HepG2 (cell line): ENCODE data around the gene ELFN1. TPM values are rescaled to one million over a fixed set of nuclear protein-coding genes. Genes with fewer than 3 reads are reported as not detected.
A peak's percentile ranks its signal among the peaks of the same experiment; 100 is the strongest.

Source experiments
- CEBPZ ChIP-seq: IDR thresholded peaks from 2 replicates; pipeline ENCODE4 v1.6.1; 2012; ENCODE audit warnings: low read length, improper control_type of control experiment
- FOXK2 ChIP-seq: fragments of 450-650 bp; IDR thresholded peaks from 2 replicates; pipeline ENCODE4 v1.6.1; 2016
- GTF2F1 ChIP-seq: fragments of 150-350 bp; IDR thresholded peaks from 2 replicates; pipeline ENCODE4 v1.6.1; 2014; ENCODE audit warnings: low read length
- HMGXB3 ChIP-seq: sonication (generic); formaldehyde crosslinking; IDR thresholded peaks from 2 replicates; pipeline ENCODE4 v1.4.0; 2020; ENCODE audit warnings: missing genetic modification reagents, borderline replicate concordance
- IKZF5 ChIP-seq: IDR thresholded peaks from 2 replicates; pipeline ENCODE4 v1.6.1; 2018; ENCODE audit warnings: missing genetic modification reagents, mild to moderate bottlenecking, missing compliant biosample characterization
- NFKBIZ ChIP-seq: IDR thresholded peaks from 2 replicates; pipeline ENCODE4 v1.6.1; 2018; ENCODE audit warnings: missing genetic modification reagents, missing compliant biosample characterization
- RAD51 ChIP-seq: fragments of 450-650 bp; IDR thresholded peaks from 2 replicates; pipeline ENCODE4 v1.6.1; 2016; ENCODE audit warnings: borderline replicate concordance
- SRF ChIP-seq: IDR thresholded peaks from 2 replicates; pipeline ENCODE4 v1.6.1; 2011; ENCODE audit warnings: mild to moderate bottlenecking, low read depth, low read length, moderate library complexity
- TBX3 ChIP-seq: fragments of 450-650 bp; IDR thresholded peaks from 2 replicates; pipeline ENCODE4 v1.6.1; 2017; ENCODE audit warnings: antibody characterized with exemption, mild to moderate bottlenecking, inconsistent platforms, borderline replicate concordance
- YY1 ChIP-seq: IDR thresholded peaks from 2 replicates; pipeline ENCODE4 v1.6.1; 2011; ENCODE audit warnings: low read length, low read depth, moderate library complexity, mild to moderate bottlenecking; ENCODE audit not compliant: insufficient read depth, insufficient replicate concordance
- ZBTB3 ChIP-seq: sonication (generic); formaldehyde crosslinking; IDR thresholded peaks from 2 replicates; pipeline ENCODE4 v1.4.0; 2020; ENCODE audit warnings: low read depth, mild to moderate bottlenecking, moderate library complexity, missing genetic modification reagents, borderline replicate concordance
- ZFP41 ChIP-seq: sonication (generic); formaldehyde crosslinking; IDR thresholded peaks from 2 replicates; pipeline ENCODE4 v1.4.0; 2020; ENCODE audit warnings: mild to moderate bottlenecking, missing genetic modification reagents, borderline replicate concordance
- ZIK1 ChIP-seq: sonication (generic); formaldehyde crosslinking; IDR thresholded peaks from 2 replicates; pipeline ENCODE4 v1.5.0; 2020; ENCODE audit warnings: mild to moderate bottlenecking, low read depth, missing genetic modification reagents, borderline replicate concordance
- ZNF124 ChIP-seq: sonication (generic); formaldehyde crosslinking; IDR thresholded peaks from 2 replicates; pipeline ENCODE4 v1.4.0; 2020; ENCODE audit warnings: missing genetic modification reagents
- ZNF605 ChIP-seq: sonication (generic); formaldehyde crosslinking; IDR thresholded peaks from 2 replicates; pipeline ENCODE4 v1.8.0; 2022; ENCODE audit warnings: mild to moderate bottlenecking, missing genetic modification reagents
- ZNF619 ChIP-seq: sonication (generic); formaldehyde crosslinking; IDR thresholded peaks from 2 replicates; pipeline ENCODE4 v1.4.0; 2020; ENCODE audit warnings: mild to moderate bottlenecking, missing genetic modification reagents
- ZNF770 ChIP-seq: sonication (generic); formaldehyde crosslinking; IDR thresholded peaks from 2 replicates; pipeline ENCODE4 v1.5.0; 2020; ENCODE audit warnings: mild to moderate bottlenecking, missing genetic modification reagents
- polyA plus RNA-seq, 8 experiments: library from polyadenylated mRNA; depleted of rRNA in 3 of 8; stranded (reverse) in 7 of 8; unstranded in 1 of 8; fragments of >200 nt; fragmentation: Illumina TruSeq in 4 of 8; extraction: Trizol in 4 of 8; gene quantifications; 2 replicates each; pipeline versions ENCODE4 v1.2.1 to v1.2.3, GENCODE V29; 2011 to 2016; ENCODE audit warnings: low read depth in 4 of 8, missing spikeins in 1 of 8, mixed read lengths in 1 of 8; ENCODE audit not compliant: insufficient read depth in 1 of 8
- total RNA-seq, 5 experiments: library from RNA; depleted of rRNA; stranded (reverse); fragments of >200 nt; fragmentation: Illumina TruSeq; extraction: Trizol; gene quantifications; 2 replicates each; pipeline ENCODE4 v1.2.3, GENCODE V29; 2016; ENCODE audit warnings: low read depth in 1 of 5

Gene ELFN1
- total and polyA plus RNA-seq, 2 of the 13 experiments (the other 11 are each of a cell fraction or from before 2014, with no cell fraction given): 0.13 to 0.18 TPM

GRCh38 chr7:1713502-1714484, 43.7 kb downstream of the ELFN1 start (continued):
- TF ChIP-seq RAD51 (no peak), GTF2F1 (no peak), ZNF605 (peak; percentile 99), SRF (no peak), FOXK2 (peak; percentile 31), ZIK1 (CRISPR knock-in tag) (no peak; the same call in 1 of the 2 replicates), ZFP41 (CRISPR knock-in tag) (peak; percentile 62; the same call in 1 of the 2 replicates), ZNF124 (peak; percentile 62; the same call in 1 of the 2 replicates), ZBTB3 (CRISPR knock-in tag) (peak; percentile 52; the same call in 1 of the 2 replicates), HMGXB3 (CRISPR knock-in tag) (peak; percentile 59; the same call in 1 of the 2 replicates), IKZF5 (CRISPR knock-in tag) (peak; percentile 90), YY1 (peak; percentile 54), NFKBIZ (CRISPR knock-in tag) (peak; percentile 96), ZNF619 (peak; percentile 93), ZNF770 (peak; percentile 86), CEBPZ (no peak), TBX3 (peak; percentile 90)
